SK-N-SH (cell line): ENCODE measurements around the gene LIPJ. TPM values are rescaled to one million over a fixed set of nuclear protein-coding genes. Genes with fewer than 3 reads are reported as not detected.

ENCODE experiments used
- CTCF ChIA-PET: fragments of 300-600, 350-600 bp; formaldehyde crosslinking; extraction: SDS; loops from one replicate; lab custom pipeline; 2021; lab: Yijun Ruan, JAX
- POLR2A ChIA-PET: fragments of 350-600 bp; sonication (Branson Sonifier 250); formaldehyde crosslinking; extraction: SDS; loops from one replicate; lab custom pipeline; 2020; ENCODE audit warnings: antibody characterized with exemption, inconsistent platforms; lab: Yijun Ruan, JAX
- DNase-seq: peaks from one replicate; pipeline ENCODE4 v3.0.0; 2012
- H2AFZ ChIP-seq: fragments of 200-600 bp; sonication (generic); 2 replicates; pipeline ENCODE4 v1.8.1; 2016; ENCODE audit warnings: antibody characterized with exemption, mild to moderate bottlenecking, low read depth
- H3F3A ChIP-seq: fragments of 200-600 bp; sonication (generic); replicated peaks from 2 replicates; pipeline ENCODE3; 2016; ENCODE audit warnings: antibody characterized with exemption, mild to moderate bottlenecking; ENCODE audit not compliant: insufficient read depth
- H3K27ac ChIP-seq, 2 experiments: fragments of 200-500 bp in 1 of 2; fragments of 200-600 bp in 1 of 2; sonication (Bioruptor generic) in 1 of 2; sonication (generic), shearing (Covaris generic) in 1 of 2; 2 replicates each; pipeline versions ENCODE4 v1.5.1 to v1.6.1; 2014 to 2016; ENCODE audit warnings: low read depth in 2 of 2, inconsistent platforms in 1 of 2, low read length in 1 of 2, mild to moderate bottlenecking in 1 of 2, mixed read lengths in 1 of 2
- H3K27me3 ChIP-seq: fragments of 200-600 bp; sonication (generic), shearing (Covaris generic); 2 replicates; pipeline ENCODE4 v1.6.1; 2016; ENCODE audit warnings: mixed run types; ENCODE audit not compliant: insufficient read depth
- H3K36me3 ChIP-seq, 2 experiments: fragments of 200-500 bp in 1 of 2; fragments of 200-600 bp in 1 of 2; sonication (Bioruptor generic) in 1 of 2; sonication (generic) in 1 of 2; replicated peaks in 1 of 2; 2 replicates each; pipeline versions ENCODE3 to v1.5.1; 2014 to 2016; ENCODE audit warnings: low read length in 1 of 2, mild to moderate bottlenecking in 1 of 2; ENCODE audit not compliant: insufficient read depth in 2 of 2, control insufficient read depth in 1 of 2
- H3K4me1 ChIP-seq, 2 experiments: fragments of 200-500 bp in 1 of 2; fragments of 200-600 bp in 1 of 2; sonication (Bioruptor generic) in 1 of 2; sonication (generic), shearing (Covaris generic) in 1 of 2; 2 replicates each; pipeline versions ENCODE4 v1.5.1 to v1.6.1; 2014 to 2016; ENCODE audit warnings: low read depth in 1 of 2, low read length in 1 of 2, mixed run types in 1 of 2; ENCODE audit not compliant: insufficient read depth in 2 of 2, control insufficient read depth in 1 of 2
- H3K4me2 ChIP-seq: fragments of 200-600 bp; sonication (generic), shearing (Covaris generic); 2 replicates; pipeline ENCODE4 v1.6.1; 2017; ENCODE audit warnings: mixed run types
- H3K4me3 ChIP-seq, 2 experiments: fragments of 200-500 bp in 1 of 2; fragments of 200-600 bp in 1 of 2; sonication (Bioruptor generic) in 1 of 2; sonication (generic), shearing (Covaris generic) in 1 of 2; 2 replicates each; pipeline versions ENCODE4 v1.5.1 to v1.8.1; 2014 to 2016; ENCODE audit warnings: low read depth in 2 of 2, inconsistent platforms in 1 of 2, low read length in 1 of 2, mild to moderate bottlenecking in 1 of 2, mixed read lengths in 1 of 2, moderate library complexity in 1 of 2
- H3K79me2 ChIP-seq: fragments of 200-600 bp; sonication (generic); 2 replicates; pipeline ENCODE4 v1.8.1; 2017; ENCODE audit warnings: mild to moderate bottlenecking; ENCODE audit not compliant: insufficient read depth
- H3K9ac ChIP-seq: fragments of 200-600 bp; sonication (generic); 2 replicates; pipeline ENCODE4 v1.6.1; 2017; ENCODE audit warnings: mixed run types
- H3K9me2 ChIP-seq: fragments of 200-600 bp; sonication (generic); 2 replicates; pipeline ENCODE4 v1.6.1; 2017; ENCODE audit warnings: mixed run types
- H3K9me3 ChIP-seq: fragments of 200-600 bp; sonication (generic); 2 replicates; pipeline ENCODE4 v1.6.1; 2017; ENCODE audit warnings: mixed run types, mild to moderate bottlenecking, moderate library complexity
- H4K20me1 ChIP-seq: fragments of 200-600 bp; sonication (generic); 2 replicates; pipeline ENCODE4 v1.6.1; 2017; ENCODE audit warnings: mild to moderate bottlenecking, mixed run types; ENCODE audit not compliant: insufficient read depth
- CHD2 ChIP-seq: fragments of 150-350 bp; IDR thresholded peaks from 2 replicates; pipeline ENCODE4 v1.6.1; 2018; ENCODE audit warnings: low read length; ENCODE audit not compliant: partially characterized antibody
- ELF1 ChIP-seq: IDR thresholded peaks from 2 replicates; pipeline ENCODE4 v1.4.0; 2012
- EP300 ChIP-seq, 2 experiments: IDR thresholded peaks; 2 replicates each; pipeline versions ENCODE4 v1.4.0 to v1.6.1; 2012; ENCODE audit warnings: borderline replicate concordance in 1 of 2, low read depth in 1 of 2, low read length in 1 of 2
- EZH2phosphoT487 ChIP-seq: fragments of 200-600 bp; sonication (generic); IDR thresholded peaks from 2 replicates; pipeline ENCODE4 v1.6.1; 2017; ENCODE audit warnings: low read depth, mixed run types, mild to moderate bottlenecking, antibody characterized with exemption, moderate library complexity, borderline replicate concordance
- FOSL2 ChIP-seq: IDR thresholded peaks from 2 replicates; pipeline ENCODE4 v1.4.0; 2012; ENCODE audit warnings: low read depth, mild to moderate bottlenecking, moderate library complexity, borderline replicate concordance
- FOXJ3 ChIP-seq: sonication (generic); formaldehyde crosslinking; IDR thresholded peaks from 2 replicates; pipeline ENCODE4 v1.5.1; 2020; ENCODE audit warnings: mild to moderate bottlenecking, missing genetic modification reagents
- FOXM1 ChIP-seq: IDR thresholded peaks from 2 replicates; pipeline ENCODE4 v1.4.0; 2012; ENCODE audit warnings: low read depth, mild to moderate bottlenecking
- MEF2A ChIP-seq: IDR thresholded peaks from 2 replicates; pipeline ENCODE4 v1.4.0; 2012; ENCODE audit warnings: low read depth, borderline replicate concordance
- NRF1 ChIP-seq: IDR thresholded peaks from 2 replicates; pipeline ENCODE4 v1.6.1; 2012; ENCODE audit warnings: low read depth, mild to moderate bottlenecking, low read length
- POLR2AphosphoS5 ChIP-seq: IDR thresholded peaks from 2 replicates; pipeline ENCODE4 v1.6.1; 2012; ENCODE audit warnings: low read depth, low read length
- RAD21 ChIP-seq: IDR thresholded peaks from 2 replicates; pipeline ENCODE4 v1.6.1; 2012; ENCODE audit warnings: mild to moderate bottlenecking, low read length
- SIN3A ChIP-seq: IDR thresholded peaks from 2 replicates; pipeline ENCODE4 v1.6.1; 2012; ENCODE audit warnings: low read depth, mild to moderate bottlenecking, low read length, moderate library complexity, borderline replicate concordance
- SMC3 ChIP-seq: IDR thresholded peaks from 2 replicates; pipeline ENCODE4 v1.6.1; 2012; ENCODE audit warnings: low read depth, low read length, improper control_type of control experiment
- TAF1 ChIP-seq: IDR thresholded peaks from 2 replicates; pipeline ENCODE4 v1.6.1; 2012; ENCODE audit warnings: low read depth, mild to moderate bottlenecking, low read length, moderate library complexity, borderline replicate concordance
- TCF12 ChIP-seq: IDR thresholded peaks from 2 replicates; pipeline ENCODE4 v1.4.0; 2012
- TEAD4 ChIP-seq: IDR thresholded peaks from 2 replicates; pipeline ENCODE4 v1.4.0; 2012; ENCODE audit warnings: mild to moderate bottlenecking, borderline replicate concordance; ENCODE audit not compliant: insufficient read depth
- YY1 ChIP-seq: IDR thresholded peaks from 2 replicates; pipeline ENCODE4 v1.4.0; 2012; ENCODE audit warnings: low read depth, mild to moderate bottlenecking
- WGBS: methylation state at CpG from one replicate; pipeline ENCODE4 v1.1.6; 2017; ENCODE audit warnings: low lambda C conversion rate; 5-methylcytosine and 5-hydroxymethylcytosine counted together
- polyA plus RNA-seq, 3 experiments: library from polyadenylated mRNA; depleted of rRNA; stranded (reverse); fragments of >200 nt; gene quantifications; 2 replicates each; pipeline ENCODE4 v1.2.3, GENCODE V29; 2012
- TF ChIP-seq, protein P1 (sequence below): IDR thresholded peaks from 2 replicates; pipeline ENCODE4 v1.4.0; 2012; ENCODE audit warnings: low read depth
- TF ChIP-seq, protein P2 (sequence below): IDR thresholded peaks from 2 replicates; pipeline ENCODE4 v1.4.0; 2012; ENCODE audit warnings: low read depth, borderline replicate concordance
- TF ChIP-seq, protein P3 (sequence below): IDR thresholded peaks from 2 replicates; pipeline ENCODE4 v1.4.0; 2012; ENCODE audit warnings: low read depth, borderline replicate concordance
- TF ChIP-seq, protein P4 (sequence below): fragments of 150-350 bp; IDR thresholded peaks from 2 replicates; pipeline ENCODE4 v1.6.1; 2016; ENCODE audit warnings: mild to moderate bottlenecking, low read depth, low read length
- TF ChIP-seq, protein P5 (sequence below): fragments of 200-600 bp; sonication (generic); IDR thresholded peaks from 2 replicates; pipeline ENCODE4 v1.6.1; 2017; ENCODE audit warnings: antibody characterized with exemption, mild to moderate bottlenecking, moderate library complexity

Gene LIPJ
- polyA plus RNA-seq, 1 of the 3 experiments (the other 2 are of a cell fraction): not detected

DNA sequence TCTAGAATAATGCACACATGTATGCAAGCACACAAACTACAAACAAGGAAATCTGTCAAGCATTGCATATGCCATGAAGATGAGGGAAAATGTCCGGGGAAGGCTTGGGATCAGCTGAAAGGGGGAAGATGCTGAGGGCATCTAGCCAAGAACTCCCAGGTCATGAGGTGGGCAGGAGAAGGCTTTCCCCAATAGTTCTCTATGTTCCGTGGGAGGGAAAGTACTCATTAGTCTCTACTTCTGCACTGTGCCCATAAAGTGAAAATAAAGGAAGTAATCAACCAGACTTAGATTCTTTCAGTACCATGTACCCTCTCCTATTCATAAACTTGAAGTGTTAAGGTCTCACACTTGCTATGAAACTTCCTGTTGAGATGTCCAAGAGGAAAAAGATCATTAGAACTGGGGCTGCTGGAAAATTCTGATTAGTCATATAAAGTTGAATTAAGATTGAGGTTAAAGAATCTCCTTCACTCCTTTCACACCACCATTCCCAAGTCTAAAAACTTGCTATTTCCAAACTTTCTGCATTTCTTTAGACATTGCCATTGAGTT, 60.6 kb downstream of the LIPJ start:
- Histone ChIP-seq H3K79me2 (no peaks in the 10 kb centered on the region), H3K27me3 (no peaks in the 10 kb centered on the region), H3K36me3 (no peaks in the 10 kb centered on the region), H2AFZ (no peak overlapping the region), H4K20me1 (no peaks in the 10 kb centered on the region), H3F3A (peaks cover 21% of the 10 kb centered on the region), H3K4me2 (no peak overlapping the region), H3K27ac (no peak overlapping the region), H3K4me3 (no peak overlapping the region), H3K9ac (no peak overlapping the region), H3K9me2 (no peaks in the 10 kb centered on the region), H3K4me1 (peaks cover 0 to 11% of the 10 kb centered on the region in 2 experiments; a peak in 2 of 4 replicates), H3K9me3 (no peaks in the 10 kb centered on the region)
- DNase-seq: no peak
- WGBS: 91% methylated on average over 2 of the region's 2 CpGs
- ChIA-PET CTCF (interaction anchor here (1.1 kb wide), 1 partner anchor 13 kb away, joined by 3 read pairs; no protein-coding TSS in a partner anchor), POLR2A (no interaction called here)
- no peak for TF ChIP-seq TAF1
- no peak for TF ChIP-seq SMC3
- TF ChIP-seq NRF1: no peak
- TF ChIP-seq YY1: no peak
- no peak for TF ChIP-seq FOXJ3 (CRISPR knock-in tag)
- TF ChIP-seq FOSL2: no peak
- TF ChIP-seq, protein P1, sequence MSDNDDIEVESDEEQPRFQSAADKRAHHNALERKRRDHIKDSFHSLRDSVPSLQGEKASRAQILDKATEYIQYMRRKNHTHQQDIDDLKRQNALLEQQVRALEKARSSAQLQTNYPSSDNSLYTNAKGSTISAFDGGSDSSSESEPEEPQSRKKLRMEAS: no peak

DNA sequence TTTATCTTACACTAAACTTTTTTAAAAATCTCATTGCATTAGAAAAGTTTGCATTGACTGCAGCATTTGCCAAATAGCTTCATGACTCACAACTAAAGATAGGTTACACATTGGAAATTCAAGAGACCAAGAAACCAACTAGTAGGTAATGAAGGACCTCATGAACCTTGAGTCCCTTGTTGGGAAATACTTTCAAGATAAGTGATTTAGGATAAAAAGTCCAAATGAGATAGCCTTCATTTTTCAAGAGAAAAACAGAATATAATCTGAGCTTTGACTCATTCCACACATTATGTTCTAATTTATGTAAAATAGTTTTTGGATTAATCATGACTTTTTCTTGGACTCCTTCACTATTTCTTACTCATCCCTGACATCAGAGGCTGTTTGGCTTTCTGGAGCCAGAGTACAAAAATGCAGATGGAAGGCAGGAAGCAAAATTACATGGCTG, 64.6 kb downstream of the LIPJ start:
- H3K4me1 ChIP-seq: peaks cover 0 to 19% of the 10 kb centered on the region in 2 experiments; a peak in 3 of 4 replicates
- H3K9me2 ChIP-seq: no peaks in the 10 kb centered on the region
- no peaks in the 10 kb centered on the region for H4K20me1 ChIP-seq
- H3K27me3 ChIP-seq: no peaks in the 10 kb centered on the region
- ChIA-PET POLR2A (no interaction called here), CTCF (interaction anchor here (1.0 kb wide), 1 partner anchor 15 kb away, joined by 3 read pairs; no protein-coding TSS in a partner anchor)
- no peaks in the 10 kb centered on the region for H3K36me3 ChIP-seq
- H3K4me3 ChIP-seq: no peak overlapping the region
- H3K4me2 ChIP-seq: peak overlapping the region; percentile 47; the same call in 1 of the 2 replicates
- no peaks in the 10 kb centered on the region for H3K79me2 ChIP-seq
- peak overlapping the region; percentile 31; the same call in 1 of the 2 replicates for H2AFZ ChIP-seq
- peak overlapping the region; percentile 47; the same call in 1 of the 2 replicates for H3K9ac ChIP-seq
- no peaks in the 10 kb centered on the region for H3K9me3 ChIP-seq
- DNase-seq: no peak
- H3F3A ChIP-seq: peaks cover 30% of the 10 kb centered on the region
- peak overlapping the region; percentile 75 to 95; a peak in 3 of 4 replicates for H3K27ac ChIP-seq
- TF ChIP-seq FOSL2: peak; percentile 93
- TF ChIP-seq, protein P2, sequence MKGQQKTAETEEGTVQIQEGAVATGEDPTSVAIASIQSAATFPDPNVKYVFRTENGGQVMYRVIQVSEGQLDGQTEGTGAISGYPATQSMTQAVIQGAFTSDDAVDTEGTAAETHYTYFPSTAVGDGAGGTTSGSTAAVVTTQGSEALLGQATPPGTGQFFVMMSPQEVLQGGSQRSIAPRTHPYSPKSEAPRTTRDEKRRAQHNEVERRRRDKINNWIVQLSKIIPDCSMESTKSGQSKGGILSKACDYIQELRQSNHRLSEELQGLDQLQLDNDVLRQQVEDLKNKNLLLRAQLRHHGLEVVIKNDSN: 0 out of 2 replicates have a peak, but pooled peaks have one; percentile 7
- TF ChIP-seq NRF1: no peak
- peak; percentile 90 for TF ChIP-seq TEAD4
- TF ChIP-seq TCF12: peak; percentile 91
- TF ChIP-seq ELF1: no peak
- no peak for TF ChIP-seq EZH2phosphoT487
- TF ChIP-seq MEF2A: 0 out of 2 replicates have a peak, but pooled peaks have one; percentile 49
- TF ChIP-seq EP300 (IDR thresholded peaks at IDR 0.05; ENCODE audit: borderline replicate concordance in 1 of 2, low read depth in 1 of 2, low read length in 1 of 2): peak in 1 of 2 experiments; percentile 87; a peak in 2 of 4 replicates
- TF ChIP-seq POLR2AphosphoS5: peak; percentile 62; the same call in 1 of the 2 replicates
- TF ChIP-seq FOXM1: peak; percentile 89
- no peak for TF ChIP-seq CHD2
- TF ChIP-seq, protein P3, sequence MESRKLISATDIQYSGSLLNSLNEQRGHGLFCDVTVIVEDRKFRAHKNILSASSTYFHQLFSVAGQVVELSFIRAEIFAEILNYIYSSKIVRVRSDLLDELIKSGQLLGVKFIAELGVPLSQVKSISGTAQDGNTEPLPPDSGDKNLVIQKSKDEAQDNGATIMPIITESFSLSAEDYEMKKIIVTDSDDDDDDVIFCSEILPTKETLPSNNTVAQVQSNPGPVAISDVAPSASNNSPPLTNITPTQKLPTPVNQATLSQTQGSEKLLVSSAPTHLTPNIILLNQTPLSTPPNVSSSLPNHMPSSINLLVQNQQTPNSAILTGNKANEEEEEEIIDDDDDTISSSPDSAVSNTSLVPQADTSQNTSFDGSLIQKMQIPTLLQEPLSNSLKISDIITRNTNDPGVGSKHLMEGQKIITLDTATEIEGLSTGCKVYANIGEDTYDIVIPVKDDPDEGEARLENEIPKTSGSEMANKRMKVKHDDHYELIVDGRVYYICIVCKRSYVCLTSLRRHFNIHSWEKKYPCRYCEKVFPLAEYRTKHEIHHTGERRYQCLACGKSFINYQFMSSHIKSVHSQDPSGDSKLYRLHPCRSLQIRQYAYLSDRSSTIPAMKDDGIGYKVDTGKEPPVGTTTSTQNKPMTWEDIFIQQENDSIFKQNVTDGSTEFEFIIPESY: no peak
- no peak for TF ChIP-seq RAD21
- TF ChIP-seq, protein P4, sequence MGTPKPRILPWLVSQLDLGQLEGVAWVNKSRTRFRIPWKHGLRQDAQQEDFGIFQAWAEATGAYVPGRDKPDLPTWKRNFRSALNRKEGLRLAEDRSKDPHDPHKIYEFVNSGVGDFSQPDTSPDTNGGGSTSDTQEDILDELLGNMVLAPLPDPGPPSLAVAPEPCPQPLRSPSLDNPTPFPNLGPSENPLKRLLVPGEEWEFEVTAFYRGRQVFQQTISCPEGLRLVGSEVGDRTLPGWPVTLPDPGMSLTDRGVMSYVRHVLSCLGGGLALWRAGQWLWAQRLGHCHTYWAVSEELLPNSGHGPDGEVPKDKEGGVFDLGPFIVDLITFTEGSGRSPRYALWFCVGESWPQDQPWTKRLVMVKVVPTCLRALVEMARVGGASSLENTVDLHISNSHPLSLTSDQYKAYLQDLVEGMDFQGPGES: no peak
- TF ChIP-seq, protein P5, sequence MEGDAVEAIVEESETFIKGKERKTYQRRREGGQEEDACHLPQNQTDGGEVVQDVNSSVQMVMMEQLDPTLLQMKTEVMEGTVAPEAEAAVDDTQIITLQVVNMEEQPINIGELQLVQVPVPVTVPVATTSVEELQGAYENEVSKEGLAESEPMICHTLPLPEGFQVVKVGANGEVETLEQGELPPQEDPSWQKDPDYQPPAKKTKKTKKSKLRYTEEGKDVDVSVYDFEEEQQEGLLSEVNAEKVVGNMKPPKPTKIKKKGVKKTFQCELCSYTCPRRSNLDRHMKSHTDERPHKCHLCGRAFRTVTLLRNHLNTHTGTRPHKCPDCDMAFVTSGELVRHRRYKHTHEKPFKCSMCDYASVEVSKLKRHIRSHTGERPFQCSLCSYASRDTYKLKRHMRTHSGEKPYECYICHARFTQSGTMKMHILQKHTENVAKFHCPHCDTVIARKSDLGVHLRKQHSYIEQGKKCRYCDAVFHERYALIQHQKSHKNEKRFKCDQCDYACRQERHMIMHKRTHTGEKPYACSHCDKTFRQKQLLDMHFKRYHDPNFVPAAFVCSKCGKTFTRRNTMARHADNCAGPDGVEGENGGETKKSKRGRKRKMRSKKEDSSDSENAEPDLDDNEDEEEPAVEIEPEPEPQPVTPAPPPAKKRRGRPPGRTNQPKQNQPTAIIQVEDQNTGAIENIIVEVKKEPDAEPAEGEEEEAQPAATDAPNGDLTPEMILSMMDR: no peak
- TF ChIP-seq SIN3A: no peak
- peak; percentile 40; the same call in 1 of the 2 replicates for TF ChIP-seq YY1
